AG09309 (cell line): ENCODE measurements around the gene ADAM8.

Source experiments
- DNase-seq: peaks from one replicate; pipeline ENCODE4 v3.0.0-alpha.2; 2010; ENCODE audit warnings: low read depth
- H3K4me3 ChIP-seq: 2 replicates; pipeline ENCODE4 v1.5.1; 2011; ENCODE audit warnings: mild to moderate bottlenecking, low read depth, low read length, moderate library complexity; ENCODE audit not compliant: control insufficient read depth
- TF ChIP-seq, protein P1 (sequence below): IDR thresholded peaks from 2 replicates; pipeline ENCODE4 v1.5.1; 2011; ENCODE audit warnings: mild to moderate bottlenecking, low read depth, low read length, inconsistent platforms; ENCODE audit not compliant: insufficient read depth, control insufficient read depth; ENCODE audit errors: missing control alignments

ADAM8 gene

DNA sequence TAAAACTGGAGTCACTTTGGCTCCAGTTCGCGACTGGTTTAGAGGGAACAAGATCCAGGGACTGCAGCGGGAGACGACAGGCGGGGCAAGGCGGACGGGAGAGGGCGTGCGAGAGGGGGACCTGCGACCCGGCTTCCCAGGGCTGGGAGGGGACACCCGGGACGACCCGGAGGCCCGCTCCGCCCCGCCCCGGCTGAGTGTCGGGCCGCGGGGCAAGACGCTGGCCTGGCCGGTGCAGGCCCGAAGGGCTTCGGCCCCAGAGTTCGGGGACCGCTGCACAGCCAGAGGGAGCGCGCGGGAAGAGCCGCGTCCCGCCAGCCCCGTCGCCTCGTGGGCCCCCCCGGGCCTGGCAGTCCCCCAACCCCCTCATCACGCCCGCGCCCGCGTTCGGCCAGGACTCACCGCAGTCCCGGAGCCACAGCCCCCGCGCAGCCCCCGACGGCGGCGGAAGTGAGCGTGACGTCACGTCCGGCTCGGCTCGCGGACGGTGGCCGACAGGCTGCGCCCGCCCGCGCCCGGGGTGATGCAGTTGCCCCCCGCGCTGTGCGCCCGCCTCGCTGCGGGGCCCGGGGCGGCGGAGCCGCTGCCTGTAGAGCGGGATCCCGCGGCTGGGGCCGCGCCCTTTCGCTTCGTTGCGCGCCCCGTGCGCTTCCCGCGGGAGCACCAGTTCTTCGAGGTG lies 31.9 kb upstream of the ADAM8 start, which contains the start of the genes TUBGCP2 and ZNF511:
TUBGCP2 (minus strand) TSS at position 452 of the 679 bp plus-strand sequence. CDS start 5,931 bp downstream, outside the sequence.
ZNF511 (plus strand) TSS at position 494 of the 679 bp plus-strand sequence; CDS start at position 524, 30 bp downstream.
- TF ChIP-seq, protein P1, sequence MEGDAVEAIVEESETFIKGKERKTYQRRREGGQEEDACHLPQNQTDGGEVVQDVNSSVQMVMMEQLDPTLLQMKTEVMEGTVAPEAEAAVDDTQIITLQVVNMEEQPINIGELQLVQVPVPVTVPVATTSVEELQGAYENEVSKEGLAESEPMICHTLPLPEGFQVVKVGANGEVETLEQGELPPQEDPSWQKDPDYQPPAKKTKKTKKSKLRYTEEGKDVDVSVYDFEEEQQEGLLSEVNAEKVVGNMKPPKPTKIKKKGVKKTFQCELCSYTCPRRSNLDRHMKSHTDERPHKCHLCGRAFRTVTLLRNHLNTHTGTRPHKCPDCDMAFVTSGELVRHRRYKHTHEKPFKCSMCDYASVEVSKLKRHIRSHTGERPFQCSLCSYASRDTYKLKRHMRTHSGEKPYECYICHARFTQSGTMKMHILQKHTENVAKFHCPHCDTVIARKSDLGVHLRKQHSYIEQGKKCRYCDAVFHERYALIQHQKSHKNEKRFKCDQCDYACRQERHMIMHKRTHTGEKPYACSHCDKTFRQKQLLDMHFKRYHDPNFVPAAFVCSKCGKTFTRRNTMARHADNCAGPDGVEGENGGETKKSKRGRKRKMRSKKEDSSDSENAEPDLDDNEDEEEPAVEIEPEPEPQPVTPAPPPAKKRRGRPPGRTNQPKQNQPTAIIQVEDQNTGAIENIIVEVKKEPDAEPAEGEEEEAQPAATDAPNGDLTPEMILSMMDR: no peak
- H3K4me3 ChIP-seq: peak within 1 kb of the TSS; percentile 89
- peak; percentile 27 for DNase-seq

DNA sequence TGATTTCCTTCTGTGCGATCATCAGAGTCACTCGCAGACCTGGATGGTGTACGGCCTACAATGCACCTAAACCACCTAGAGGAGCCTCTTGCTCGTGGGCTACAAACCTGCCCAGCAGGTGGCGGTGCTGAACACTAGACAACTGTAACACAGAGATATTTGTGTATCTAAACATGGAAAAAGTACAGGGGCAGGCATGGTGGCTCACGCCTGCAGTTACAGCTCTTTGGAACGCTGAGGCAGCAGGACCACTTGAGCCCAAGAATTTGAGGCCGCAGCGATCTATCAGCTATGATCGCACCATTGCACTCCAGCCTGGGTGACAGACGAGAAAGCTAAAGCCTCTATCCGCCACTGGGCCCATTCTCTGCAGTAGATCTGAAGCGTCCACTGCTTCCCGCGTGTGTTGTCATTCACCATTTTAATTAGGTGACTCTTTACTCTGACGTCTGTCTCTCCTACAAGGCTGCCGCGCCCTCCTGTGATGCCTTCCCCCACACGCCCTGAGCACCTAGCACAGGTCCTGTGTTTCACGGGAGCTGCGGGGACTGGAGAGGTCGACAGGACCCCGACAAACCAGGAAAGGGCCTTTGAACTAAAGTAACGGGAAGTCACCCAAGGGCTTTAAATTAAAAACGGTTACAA lies 31.2 kb upstream of the ADAM8 start:
- peak overlapping the region; percentile 89 for H3K4me3 ChIP-seq
- TF ChIP-seq, protein P1: peak; percentile 72
- DNase-seq: no peak

DNA sequence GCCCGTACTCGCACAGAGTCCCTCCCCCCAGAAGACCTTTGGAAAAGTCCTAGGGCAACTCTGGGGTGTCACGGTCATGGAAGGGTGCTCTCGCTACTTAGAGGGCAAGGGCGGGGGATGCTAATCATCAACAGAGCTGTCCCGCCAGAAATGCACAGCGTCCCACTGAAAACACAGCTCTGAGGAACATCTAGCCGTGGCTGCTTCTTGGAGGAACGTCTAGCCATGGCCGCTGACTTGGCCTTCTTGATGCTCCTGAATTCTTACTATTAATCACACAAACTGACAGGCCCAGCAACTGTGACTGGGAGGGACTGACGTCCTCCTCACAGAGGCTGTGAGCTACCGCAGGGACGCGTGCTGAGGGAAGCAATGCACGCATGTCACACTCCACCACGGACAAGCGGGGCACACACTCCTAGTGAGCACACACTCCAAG lies 30.3 kb upstream of the ADAM8 start:
- no peak for DNase-seq
- TF ChIP-seq, protein P1: no peak
- H3K4me3 ChIP-seq: no peak overlapping the region

DNA sequence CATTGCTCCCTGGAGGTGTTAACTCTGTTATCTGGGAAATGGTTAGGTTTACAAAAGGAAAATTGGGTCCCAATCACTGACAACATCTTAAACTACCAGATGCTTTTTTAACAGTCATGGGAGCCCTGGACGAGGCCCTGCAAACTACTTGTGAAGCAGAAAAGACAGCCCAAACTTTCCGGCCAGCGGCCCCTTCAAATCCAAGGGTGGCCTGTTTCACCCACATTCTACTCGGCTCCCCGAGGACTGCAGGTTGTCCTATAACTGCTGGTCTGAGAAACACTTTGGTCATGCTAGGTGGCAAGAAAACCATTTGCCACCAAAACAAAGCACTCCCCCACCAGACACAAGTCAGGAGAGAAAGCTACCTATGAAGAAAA lies 29.4 kb upstream of the ADAM8 start:
- TF ChIP-seq, protein P1: no peak
- no peak for DNase-seq
- no peak overlapping the region for H3K4me3 ChIP-seq

DNA sequence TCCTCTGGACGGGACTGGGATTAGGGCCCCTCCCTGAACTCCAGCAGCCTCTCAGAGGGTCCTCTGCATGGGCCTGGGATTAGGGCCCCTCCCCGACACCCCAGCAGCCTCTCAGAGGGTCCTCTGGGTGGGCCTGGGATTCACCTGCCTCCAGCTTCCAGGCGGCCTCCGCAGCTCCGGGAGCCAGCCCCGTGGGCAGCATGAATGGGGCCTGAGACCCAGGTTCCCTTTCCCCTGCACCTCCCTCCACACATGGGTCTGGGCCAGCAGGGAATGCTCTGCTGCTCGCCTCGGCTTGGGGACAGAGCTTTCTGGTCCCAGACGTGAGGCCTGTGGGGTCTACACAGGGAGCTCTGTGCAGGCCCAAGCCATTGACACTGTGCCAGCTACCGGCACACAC lies 26.5 kb upstream of the ADAM8 start:
- TF ChIP-seq, protein P1: no peak
- H3K4me3 ChIP-seq: no peak overlapping the region

DNA sequence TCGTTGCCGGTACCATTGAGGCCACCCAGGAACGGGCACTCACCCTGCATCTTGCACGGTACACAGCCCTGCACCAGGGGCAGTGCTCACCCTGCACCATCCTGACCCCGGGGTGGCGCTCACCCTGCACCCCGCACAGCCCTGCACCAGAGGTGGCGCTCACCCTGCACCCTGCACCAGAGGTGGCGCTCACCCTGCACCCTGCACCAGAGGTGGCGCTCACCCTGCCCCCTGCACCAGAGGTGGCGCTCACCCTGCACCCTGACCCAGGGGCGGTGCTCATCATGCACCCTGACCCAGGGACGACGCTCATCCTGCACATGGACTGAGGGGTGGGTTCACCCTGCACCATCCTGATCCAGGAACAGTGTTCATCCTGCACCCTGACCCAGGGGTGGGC lies 25.6 kb upstream of the ADAM8 start:
- no peak overlapping the region for H3K4me3 ChIP-seq
- TF ChIP-seq, protein P1: no peak
- DNase-seq: no peak

More for the DNA sequence above, 26.5 kb upstream of the ADAM8 start:
- no peak for DNase-seq
